Neural cell (in vitro differentiated cells): ENCODE results near the gene ACSM6. TPM values are rescaled to one million over a fixed set of nuclear protein-coding genes. Genes with fewer than 3 reads are reported as not detected.

Source experiments
- H2AFZ ChIP-seq: fragments of 200-600, 300-800 bp; sonication (generic), shearing (Covaris generic); 2 replicates; pipeline ENCODE4 v1.6.0; 2014; ENCODE audit warnings: low read depth, mild to moderate bottlenecking, antibody characterized with exemption, low read length, moderate library complexity
- H3F3A ChIP-seq: fragments of 200-600 bp; shearing (Covaris generic); 2 replicates; pipeline ENCODE4 v1.6.1; 2016; ENCODE audit warnings: mild to moderate bottlenecking, moderate library complexity, mixed read lengths, antibody characterized with exemption, low read length; ENCODE audit not compliant: insufficient read depth, poor library complexity, severe bottlenecking
- H3K27ac ChIP-seq: fragments of 200-600, 300-800 bp; sonication (generic), shearing (Covaris generic); 2 replicates; pipeline ENCODE4 v1.5.1; 2014; ENCODE audit warnings: mild to moderate bottlenecking, low read length, moderate library complexity
- H3K27me3 ChIP-seq: fragments of 300-800, 200-600 bp; sonication (generic), shearing (Covaris generic); 2 replicates; pipeline ENCODE4 v1.6.0; 2014; ENCODE audit warnings: mild to moderate bottlenecking, low read depth, low read length, moderate library complexity; ENCODE audit not compliant: insufficient read depth
- H3K36me3 ChIP-seq: fragments of 300-800, 200-600 bp; sonication (generic), shearing (Covaris generic); 2 replicates; pipeline ENCODE4 v1.5.1; 2014; ENCODE audit warnings: mild to moderate bottlenecking, antibody characterized with exemption, low read length, moderate library complexity; ENCODE audit not compliant: insufficient read depth
- H3K4me2 ChIP-seq: fragments of 300-800, 200-600 bp; sonication (generic), shearing (Covaris generic); 2 replicates; pipeline ENCODE4 v1.6.0; 2014; ENCODE audit warnings: mild to moderate bottlenecking, low read length
- H3K4me3 ChIP-seq: fragments of 300-800, 200-600 bp; sonication (generic), shearing (Covaris generic); 2 replicates; pipeline ENCODE4 v1.5.1; 2014; ENCODE audit warnings: mild to moderate bottlenecking, low read length, moderate library complexity
- H3K79me2 ChIP-seq: fragments of 200-600 bp; shearing (Covaris generic); replicated peaks from 2 replicates; pipeline ENCODE4 v1.6.0; 2014; ENCODE audit warnings: mild to moderate bottlenecking, low read length, moderate library complexity; ENCODE audit not compliant: insufficient read depth
- H3K9ac ChIP-seq: fragments of 300-800, 200-600 bp; sonication (generic), shearing (Covaris generic); 2 replicates; pipeline ENCODE4 v1.6.1; 2016; ENCODE audit warnings: mild to moderate bottlenecking, low read length, mixed read lengths
- H3K9me2 ChIP-seq: fragments of 200-600 bp; shearing (Covaris generic); 2 replicates; pipeline ENCODE4 v1.6.1; 2016; ENCODE audit warnings: mild to moderate bottlenecking, low read length, mixed read lengths; ENCODE audit not compliant: insufficient read depth
- H3K9me3 ChIP-seq: fragments of 200-600, 300-800 bp; sonication (generic), shearing (Covaris generic); 2 replicates; pipeline ENCODE4 v1.6.1; 2016; ENCODE audit warnings: mild to moderate bottlenecking, mixed run types, low read length, moderate library complexity, mixed read lengths
- H4K20me1 ChIP-seq: fragments of 200-600 bp; shearing (Covaris generic); 2 replicates; pipeline ENCODE4 v1.6.1; 2016; ENCODE audit warnings: mild to moderate bottlenecking, mixed run types; ENCODE audit not compliant: insufficient read depth
- EP300 ChIP-seq: fragments of 450-650 bp; conservative IDR thresholded peaks from 2 replicates; pipeline ENCODE4 v1.6.1; 2014; ENCODE audit warnings: antibody characterized with exemption, mild to moderate bottlenecking, moderate library complexity; ENCODE audit not compliant: poor library complexity, severe bottlenecking
- EZH2 ChIP-seq: fragments of 200-600, 300-800 bp; shearing (Covaris generic), sonication (generic); IDR thresholded peaks from 2 replicates; pipeline ENCODE4 v1.6.1; 2014; ENCODE audit warnings: antibody characterized with exemption, low read length, borderline replicate concordance, mild to moderate bottlenecking; ENCODE audit not compliant: insufficient read depth, poor library complexity, severe bottlenecking
- MXI1 ChIP-seq: fragments of 450-650 bp; conservative IDR thresholded peaks from 2 replicates; pipeline ENCODE4 v1.6.1; 2014; ENCODE audit warnings: antibody characterized with exemption, mild to moderate bottlenecking; ENCODE audit not compliant: poor library complexity, severe bottlenecking
- POLR2AphosphoS5 ChIP-seq: IDR thresholded peaks from 2 replicates; pipeline ENCODE4 v1.6.1; 2012
- RAD21 ChIP-seq: fragments of 450-650 bp; conservative IDR thresholded peaks from 2 replicates; pipeline ENCODE4 v1.6.1; 2014; ENCODE audit warnings: antibody characterized with exemption, mild to moderate bottlenecking, moderate library complexity
- REST ChIP-seq: IDR thresholded peaks from 2 replicates; pipeline ENCODE4 v1.6.1; 2012; ENCODE audit warnings: borderline replicate concordance
- SMC3 ChIP-seq: fragments of 450-650 bp; conservative IDR thresholded peaks from 2 replicates; pipeline ENCODE4 v1.6.1; 2014; ENCODE audit warnings: antibody characterized with exemption, mild to moderate bottlenecking, moderate library complexity; ENCODE audit not compliant: poor library complexity
- TAF1 ChIP-seq: IDR thresholded peaks from 2 replicates; pipeline ENCODE4 v1.6.1; 2012; ENCODE audit warnings: low read depth
- polyA plus RNA-seq: library from polyadenylated mRNA; depleted of rRNA; stranded (reverse); fragments of >200 nt; gene quantifications from 2 replicates; pipeline ENCODE4 v1.2.3, GENCODE V29; 2014
- TF ChIP-seq, protein P1 (sequence below): fragments of 450-650 bp; IDR thresholded peaks from 2 replicates; pipeline ENCODE4 v1.5.1; 2014; ENCODE audit warnings: antibody characterized with exemption, mild to moderate bottlenecking, moderate library complexity; ENCODE audit not compliant: poor library complexity, severe bottlenecking

The ACSM6 gene
- polyA plus RNA-seq, 1 donor from 2014 or later: not detected

GRCh38 chr10:95187617-95188016 lies 6.4 kb upstream of the ACSM6 start:
- Histone ChIP-seq H3K9ac (no peak overlapping the region), H3K36me3 (no peaks in the 10 kb centered on the region), H3K9me3 (no peaks in the 10 kb centered on the region), H3F3A (no peaks in the 10 kb centered on the region), H3K27me3 (no peaks in the 10 kb centered on the region), H3K9me2 (no peaks in the 10 kb centered on the region), H4K20me1 (no peaks in the 10 kb centered on the region), H3K79me2 (no peaks in the 10 kb centered on the region), H3K4me3 (no peak overlapping the region), H3K4me2 (no peak overlapping the region), H3K27ac (no peak overlapping the region), H2AFZ (no peak overlapping the region)
- TF ChIP-seq SMC3 (no peak), RAD21 (no peak), EP300 (no peak), POLR2AphosphoS5 (no peak), REST (no peak), EZH2 (no peak), MXI1 (no peak), TAF1 (no peak)
- TF ChIP-seq, protein P1, sequence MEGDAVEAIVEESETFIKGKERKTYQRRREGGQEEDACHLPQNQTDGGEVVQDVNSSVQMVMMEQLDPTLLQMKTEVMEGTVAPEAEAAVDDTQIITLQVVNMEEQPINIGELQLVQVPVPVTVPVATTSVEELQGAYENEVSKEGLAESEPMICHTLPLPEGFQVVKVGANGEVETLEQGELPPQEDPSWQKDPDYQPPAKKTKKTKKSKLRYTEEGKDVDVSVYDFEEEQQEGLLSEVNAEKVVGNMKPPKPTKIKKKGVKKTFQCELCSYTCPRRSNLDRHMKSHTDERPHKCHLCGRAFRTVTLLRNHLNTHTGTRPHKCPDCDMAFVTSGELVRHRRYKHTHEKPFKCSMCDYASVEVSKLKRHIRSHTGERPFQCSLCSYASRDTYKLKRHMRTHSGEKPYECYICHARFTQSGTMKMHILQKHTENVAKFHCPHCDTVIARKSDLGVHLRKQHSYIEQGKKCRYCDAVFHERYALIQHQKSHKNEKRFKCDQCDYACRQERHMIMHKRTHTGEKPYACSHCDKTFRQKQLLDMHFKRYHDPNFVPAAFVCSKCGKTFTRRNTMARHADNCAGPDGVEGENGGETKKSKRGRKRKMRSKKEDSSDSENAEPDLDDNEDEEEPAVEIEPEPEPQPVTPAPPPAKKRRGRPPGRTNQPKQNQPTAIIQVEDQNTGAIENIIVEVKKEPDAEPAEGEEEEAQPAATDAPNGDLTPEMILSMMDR: no peak

DNA sequence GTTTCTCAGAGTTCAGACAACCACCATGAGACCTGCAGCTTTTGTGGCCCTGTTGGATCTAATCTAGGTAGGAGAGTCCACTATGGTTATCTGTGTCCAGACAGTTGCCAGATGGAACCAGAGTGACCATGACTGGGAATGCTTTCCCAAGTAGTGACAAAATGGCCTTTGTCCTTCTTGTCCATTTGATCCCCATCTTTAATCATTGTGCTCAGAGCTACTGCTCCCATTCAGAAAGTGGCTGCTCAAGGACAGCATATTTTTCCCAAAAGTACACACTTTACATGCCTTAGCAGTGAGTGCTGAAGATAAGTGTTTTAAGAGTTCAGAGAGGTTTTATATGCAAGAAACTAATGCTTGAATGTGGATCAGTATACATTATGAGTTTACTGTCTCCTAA lies 5.4 kb upstream of the ACSM6 start:
- TF ChIP-seq EZH2 (no peak), RAD21 (no peak), EP300 (no peak)
- TF ChIP-seq, protein P1: no peak
- Histone ChIP-seq H3K79me2 (no peaks in the 10 kb centered on the region), H2AFZ (no peak overlapping the region), H3K27me3 (no peaks in the 10 kb centered on the region), H4K20me1 (no peaks in the 10 kb centered on the region), H3K9me3 (no peaks in the 10 kb centered on the region), H3K27ac (no peak overlapping the region), H3K4me2 (no peak overlapping the region), H3K4me3 (no peak overlapping the region), H3K36me3 (no peaks in the 10 kb centered on the region), H3F3A (no peaks in the 10 kb centered on the region), H3K9me2 (no peaks in the 10 kb centered on the region), H3K9ac (no peak overlapping the region)
